Chondrocyte (in vitro differentiated cells): ENCODE results near the gene HSD11B1L. TPM values are rescaled to one million over a fixed set of nuclear protein-coding genes. Genes with fewer than 3 reads are reported as not detected.

ENCODE experiments used
- DNase-seq: peaks from one replicate; pipeline ENCODE4 v3.0.0; 2021; ENCODE audit warnings: mixed read lengths, low spot score
- H3K27ac Mint-ChIP-seq: one replicate; pipeline ENCODE4 v1.8.0; 2021; ENCODE audit warnings: mild to moderate bottlenecking, moderate library complexity, mixed read lengths; ENCODE audit not compliant: unreplicated experiment
- H3K27me3 Mint-ChIP-seq: 2 replicates; pipeline ENCODE4 v1.8.0; 2021; ENCODE audit warnings: low read depth, mixed read lengths
- H3K36me3 Mint-ChIP-seq: 2 replicates; pipeline ENCODE4 v1.8.0; 2021; ENCODE audit warnings: low read depth, mixed read lengths
- H3K4me1 Mint-ChIP-seq: 2 replicates; pipeline ENCODE4 v1.8.0; 2021; ENCODE audit warnings: low read depth, mild to moderate bottlenecking, mixed read lengths
- H3K4me3 Mint-ChIP-seq: one replicate; pipeline ENCODE4 v1.8.0; 2021; ENCODE audit warnings: mild to moderate bottlenecking, moderate library complexity, mixed read lengths; ENCODE audit not compliant: unreplicated experiment
- H3K9me3 Mint-ChIP-seq: 2 replicates; pipeline ENCODE4 v1.8.0; 2021; ENCODE audit warnings: low read depth, mixed read lengths
- total RNA-seq: library from RNA; stranded (reverse); gene quantifications from 3 replicates; pipeline ENCODE4 v1.2.1, GENCODE V29; 2021
- TF ChIP-seq, protein P1 (sequence below): fragments of 200-600 bp; sonication (generic); IDR thresholded peaks from 2 replicates; pipeline ENCODE4 v1.5.0; 2021; ENCODE audit warnings: antibody characterized with exemption, mild to moderate bottlenecking, moderate library complexity

The HSD11B1L gene
- total RNA-seq, 1 donor from 2014 or later: 7.2 TPM

GRCh38 chr19:5694167-5694955 is 13.5 kb downstream of the HSD11B1L start:
- peaks cover 24% of the 10 kb centered on the region for H3K4me1 Mint-ChIP-seq
- H3K27me3 Mint-ChIP-seq: no peaks in the 10 kb centered on the region
- H3K9me3 Mint-ChIP-seq: no peaks in the 10 kb centered on the region
- H3K36me3 Mint-ChIP-seq: peaks cover 30% of the 10 kb centered on the region
- H3K4me3 Mint-ChIP-seq: no peak overlapping the region
- no peak overlapping the region for H3K27ac Mint-ChIP-seq
- DNase-seq: no peak
- TF ChIP-seq, protein P1, sequence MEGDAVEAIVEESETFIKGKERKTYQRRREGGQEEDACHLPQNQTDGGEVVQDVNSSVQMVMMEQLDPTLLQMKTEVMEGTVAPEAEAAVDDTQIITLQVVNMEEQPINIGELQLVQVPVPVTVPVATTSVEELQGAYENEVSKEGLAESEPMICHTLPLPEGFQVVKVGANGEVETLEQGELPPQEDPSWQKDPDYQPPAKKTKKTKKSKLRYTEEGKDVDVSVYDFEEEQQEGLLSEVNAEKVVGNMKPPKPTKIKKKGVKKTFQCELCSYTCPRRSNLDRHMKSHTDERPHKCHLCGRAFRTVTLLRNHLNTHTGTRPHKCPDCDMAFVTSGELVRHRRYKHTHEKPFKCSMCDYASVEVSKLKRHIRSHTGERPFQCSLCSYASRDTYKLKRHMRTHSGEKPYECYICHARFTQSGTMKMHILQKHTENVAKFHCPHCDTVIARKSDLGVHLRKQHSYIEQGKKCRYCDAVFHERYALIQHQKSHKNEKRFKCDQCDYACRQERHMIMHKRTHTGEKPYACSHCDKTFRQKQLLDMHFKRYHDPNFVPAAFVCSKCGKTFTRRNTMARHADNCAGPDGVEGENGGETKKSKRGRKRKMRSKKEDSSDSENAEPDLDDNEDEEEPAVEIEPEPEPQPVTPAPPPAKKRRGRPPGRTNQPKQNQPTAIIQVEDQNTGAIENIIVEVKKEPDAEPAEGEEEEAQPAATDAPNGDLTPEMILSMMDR: no peak

DNA sequence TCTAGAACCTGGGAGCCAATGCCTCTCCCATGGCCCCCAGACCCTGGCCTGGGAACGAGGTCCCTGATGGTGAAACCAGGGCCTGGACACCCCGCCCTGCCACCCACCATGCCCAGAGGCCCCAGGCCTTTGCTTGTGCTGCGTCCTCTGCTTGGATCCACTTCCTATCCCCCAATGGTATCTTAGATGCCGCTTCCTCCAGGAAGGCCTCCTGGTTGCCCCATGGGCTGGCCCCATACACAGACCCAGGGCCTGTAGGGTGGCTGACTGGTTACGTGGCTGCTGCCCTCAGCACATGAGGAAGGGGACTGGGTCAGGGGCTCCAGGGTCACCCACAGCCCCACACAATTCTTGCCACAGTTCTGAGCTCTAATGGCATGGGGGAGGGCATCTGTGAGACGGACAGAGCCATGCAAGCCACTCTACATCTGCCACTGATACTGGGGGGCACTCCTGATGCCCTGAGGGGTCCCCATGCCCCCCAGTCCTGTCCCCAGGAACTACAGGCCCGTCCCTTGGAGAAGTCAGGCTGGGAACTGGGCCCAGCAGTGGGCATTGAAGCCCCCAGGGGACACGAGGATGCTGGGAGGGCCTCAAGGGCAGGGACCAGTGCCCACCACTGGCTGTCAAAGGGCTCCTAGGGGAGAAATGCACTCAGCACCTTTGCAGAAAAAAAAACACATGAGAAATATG is 14.3 kb downstream of the HSD11B1L start:
- Mint-ChIP-seq H3K4me3 (no peak overlapping the region), H3K9me3 (no peaks in the 10 kb centered on the region), H3K4me1 (peaks cover 20% of the 10 kb centered on the region), H3K27ac (peak overlapping the region; percentile 2), H3K27me3 (no peaks in the 10 kb centered on the region), H3K36me3 (peaks cover 30% of the 10 kb centered on the region)
- DNase-seq: no peak
- TF ChIP-seq, protein P1: no peak

DNA sequence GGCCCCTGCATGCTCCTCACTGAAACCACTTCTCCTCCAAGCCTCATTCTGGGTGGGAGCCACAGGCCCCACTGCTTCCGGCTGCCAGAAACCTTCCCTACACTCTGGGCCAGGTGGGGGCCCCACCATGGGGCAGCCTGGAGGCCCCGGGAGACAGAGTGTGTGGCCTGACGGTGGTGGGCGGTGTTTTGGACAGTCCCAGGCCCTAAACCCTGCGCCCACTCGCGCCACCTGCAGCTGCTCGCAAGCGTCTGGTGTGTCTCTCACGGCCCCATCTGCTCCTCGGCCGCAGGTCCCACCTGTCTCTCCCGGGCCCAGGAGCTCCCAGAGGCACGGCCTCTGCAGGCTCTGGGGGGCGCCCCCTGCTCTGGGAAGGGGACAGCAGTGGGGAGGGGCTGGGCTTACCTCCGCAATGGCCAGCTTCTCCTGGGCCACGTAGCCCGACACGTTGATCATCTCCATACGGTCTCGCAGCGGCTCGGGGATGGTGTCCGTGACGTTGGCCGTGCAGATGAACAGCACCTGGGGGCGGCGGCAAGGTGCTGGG is 14.9 kb downstream of the HSD11B1L start:
- Mint-ChIP-seq H3K4me1 (peaks cover 16% of the 10 kb centered on the region), H3K9me3 (no peaks in the 10 kb centered on the region), H3K4me3 (no peak overlapping the region), H3K27me3 (no peaks in the 10 kb centered on the region), H3K27ac (no peak overlapping the region), H3K36me3 (peaks cover 29% of the 10 kb centered on the region)
- peak; percentile 89 for DNase-seq
- TF ChIP-seq, protein P1: no peak

DNA sequence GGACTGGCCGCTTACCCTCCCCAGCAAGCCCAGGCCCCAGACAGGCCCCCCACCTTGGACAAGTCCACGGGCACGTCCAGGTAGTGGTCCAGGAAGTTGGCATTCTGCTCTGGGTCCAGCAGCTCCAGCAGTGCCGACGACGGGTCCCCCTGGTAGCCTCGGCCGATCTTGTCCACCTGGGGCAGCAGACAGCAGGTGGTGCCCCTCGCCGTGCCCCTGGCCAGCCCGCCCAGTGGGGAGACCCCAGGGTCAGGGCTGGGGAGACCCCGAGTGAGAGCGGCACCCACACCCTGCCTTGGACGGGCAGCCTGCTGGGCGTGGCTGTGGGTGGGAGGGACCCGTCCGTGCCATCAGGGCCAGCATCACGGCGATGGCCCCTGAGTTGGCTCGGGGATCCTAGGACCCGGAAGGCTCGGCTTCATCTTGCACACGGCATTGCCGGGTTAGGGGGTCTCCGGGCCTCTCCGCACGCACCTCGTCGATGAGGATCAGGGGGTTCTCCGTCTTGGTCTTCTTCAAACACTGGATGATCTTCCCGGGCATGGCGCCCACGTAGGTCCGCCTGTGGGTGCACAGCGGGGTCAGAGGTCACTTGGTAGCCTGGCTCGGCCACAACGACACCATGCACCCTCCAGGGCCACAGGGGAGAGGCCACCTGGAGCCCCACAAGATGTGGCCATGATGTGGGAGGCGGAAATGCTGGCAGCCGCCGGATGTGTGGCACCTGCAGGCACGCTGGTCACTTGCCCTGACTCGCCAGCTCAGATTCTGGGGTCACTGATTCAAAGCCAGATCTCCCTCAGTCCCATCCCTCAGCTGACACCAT is 15.6 kb downstream of the HSD11B1L start:
- H3K27ac Mint-ChIP-seq: no peak overlapping the region
- H3K36me3 Mint-ChIP-seq: peaks cover 31% of the 10 kb centered on the region
- no peaks in the 10 kb centered on the region for H3K9me3 Mint-ChIP-seq
- TF ChIP-seq, protein P1: no peak
- no peak overlapping the region for H3K4me3 Mint-ChIP-seq
- peak; percentile 90 for DNase-seq
- no peaks in the 10 kb centered on the region for H3K27me3 Mint-ChIP-seq
- H3K4me1 Mint-ChIP-seq: peaks cover 11% of the 10 kb centered on the region
